Measurements from ENCODE around the gene SUPT6H.

SUPT6H gene

DNA sequence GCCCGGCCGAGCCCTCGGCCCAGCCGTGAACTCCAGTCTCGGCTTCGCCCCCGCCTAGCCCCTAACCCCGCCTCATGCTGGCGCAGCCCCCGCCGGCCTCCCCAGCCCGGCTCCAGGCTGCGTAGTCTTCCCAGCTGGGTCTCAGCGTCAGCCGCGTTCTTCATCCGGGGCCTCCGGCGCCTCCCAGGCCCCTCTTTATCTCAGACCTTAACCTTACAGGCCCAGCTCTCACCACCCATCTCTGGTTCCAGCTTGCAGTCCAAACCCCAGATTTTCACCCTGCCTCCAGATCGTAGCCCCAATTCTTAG is 49.7 kb downstream of the SUPT6H start, which contains the start of gene PROCA1:
Gene PROCA1, minus strand, starts transcription at position 166 of the 309 bp plus-strand sequence. CDS start 228 bp downstream, outside the sequence.
- TF ChIP-seq, protein P1, sequence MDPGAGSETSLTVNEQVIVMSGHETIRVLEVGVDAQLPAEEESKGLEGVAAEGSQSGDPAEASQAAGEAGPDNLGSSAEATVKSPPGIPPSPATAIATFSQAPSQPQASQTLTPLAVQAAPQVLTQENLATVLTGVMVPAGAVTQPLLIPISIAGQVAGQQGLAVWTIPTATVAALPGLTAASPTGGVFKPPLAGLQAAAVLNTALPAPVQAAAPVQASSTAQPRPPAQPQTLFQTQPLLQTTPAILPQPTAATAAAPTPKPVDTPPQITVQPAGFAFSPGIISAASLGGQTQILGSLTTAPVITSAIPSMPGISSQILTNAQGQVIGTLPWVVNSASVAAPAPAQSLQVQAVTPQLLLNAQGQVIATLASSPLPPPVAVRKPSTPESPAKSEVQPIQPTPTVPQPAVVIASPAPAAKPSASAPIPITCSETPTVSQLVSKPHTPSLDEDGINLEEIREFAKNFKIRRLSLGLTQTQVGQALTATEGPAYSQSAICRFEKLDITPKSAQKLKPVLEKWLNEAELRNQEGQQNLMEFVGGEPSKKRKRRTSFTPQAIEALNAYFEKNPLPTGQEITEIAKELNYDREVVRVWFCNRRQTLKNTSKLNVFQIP (CRISPR knock-in tag; IDR thresholded peaks at IDR 0.05; ENCODE audit: borderline replicate concordance, low read depth): no peak
- no peak for TF ChIP-seq BACH2 (CRISPR knock-in tag; IDR thresholded peaks at IDR 0.05; ENCODE audit: borderline replicate concordance)
- TF ChIP-seq, protein P2, sequence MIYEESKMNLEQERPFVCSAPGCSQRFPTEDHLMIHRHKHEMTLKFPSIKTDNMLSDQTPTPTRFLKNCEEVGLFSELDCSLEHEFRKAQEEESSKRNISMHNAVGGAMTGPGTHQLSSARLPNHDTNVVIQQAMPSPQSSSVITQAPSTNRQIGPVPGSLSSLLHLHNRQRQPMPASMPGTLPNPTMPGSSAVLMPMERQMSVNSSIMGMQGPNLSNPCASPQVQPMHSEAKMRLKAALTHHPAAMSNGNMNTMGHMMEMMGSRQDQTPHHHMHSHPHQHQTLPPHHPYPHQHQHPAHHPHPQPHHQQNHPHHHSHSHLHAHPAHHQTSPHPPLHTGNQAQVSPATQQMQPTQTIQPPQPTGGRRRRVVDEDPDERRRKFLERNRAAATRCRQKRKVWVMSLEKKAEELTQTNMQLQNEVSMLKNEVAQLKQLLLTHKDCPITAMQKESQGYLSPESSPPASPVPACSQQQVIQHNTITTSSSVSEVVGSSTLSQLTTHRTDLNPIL (CRISPR knock-in tag; IDR thresholded peaks at IDR 0.05; ENCODE audit: low read depth): no peak
- TF ChIP-seq RARB (CRISPR knock-in tag; IDR thresholded peaks at IDR 0.05): no peak
- no peak for TF ChIP-seq CSRNP3 (CRISPR knock-in tag; IDR thresholded peaks at IDR 0.05)
- TF ChIP-seq ARNTL (CRISPR knock-in tag; IDR thresholded peaks at IDR 0.05; ENCODE audit: borderline replicate concordance, low read depth): no peak
- TF ChIP-seq OSR1 (CRISPR knock-in tag; IDR thresholded peaks at IDR 0.05): no peak
- no peak for TF ChIP-seq ZNF8 (CRISPR knock-in tag; IDR thresholded peaks at IDR 0.05)
- no peak for TF ChIP-seq TOX (CRISPR knock-in tag; IDR thresholded peaks at IDR 0.05; ENCODE audit: borderline replicate concordance)
- TF ChIP-seq, protein P3, sequence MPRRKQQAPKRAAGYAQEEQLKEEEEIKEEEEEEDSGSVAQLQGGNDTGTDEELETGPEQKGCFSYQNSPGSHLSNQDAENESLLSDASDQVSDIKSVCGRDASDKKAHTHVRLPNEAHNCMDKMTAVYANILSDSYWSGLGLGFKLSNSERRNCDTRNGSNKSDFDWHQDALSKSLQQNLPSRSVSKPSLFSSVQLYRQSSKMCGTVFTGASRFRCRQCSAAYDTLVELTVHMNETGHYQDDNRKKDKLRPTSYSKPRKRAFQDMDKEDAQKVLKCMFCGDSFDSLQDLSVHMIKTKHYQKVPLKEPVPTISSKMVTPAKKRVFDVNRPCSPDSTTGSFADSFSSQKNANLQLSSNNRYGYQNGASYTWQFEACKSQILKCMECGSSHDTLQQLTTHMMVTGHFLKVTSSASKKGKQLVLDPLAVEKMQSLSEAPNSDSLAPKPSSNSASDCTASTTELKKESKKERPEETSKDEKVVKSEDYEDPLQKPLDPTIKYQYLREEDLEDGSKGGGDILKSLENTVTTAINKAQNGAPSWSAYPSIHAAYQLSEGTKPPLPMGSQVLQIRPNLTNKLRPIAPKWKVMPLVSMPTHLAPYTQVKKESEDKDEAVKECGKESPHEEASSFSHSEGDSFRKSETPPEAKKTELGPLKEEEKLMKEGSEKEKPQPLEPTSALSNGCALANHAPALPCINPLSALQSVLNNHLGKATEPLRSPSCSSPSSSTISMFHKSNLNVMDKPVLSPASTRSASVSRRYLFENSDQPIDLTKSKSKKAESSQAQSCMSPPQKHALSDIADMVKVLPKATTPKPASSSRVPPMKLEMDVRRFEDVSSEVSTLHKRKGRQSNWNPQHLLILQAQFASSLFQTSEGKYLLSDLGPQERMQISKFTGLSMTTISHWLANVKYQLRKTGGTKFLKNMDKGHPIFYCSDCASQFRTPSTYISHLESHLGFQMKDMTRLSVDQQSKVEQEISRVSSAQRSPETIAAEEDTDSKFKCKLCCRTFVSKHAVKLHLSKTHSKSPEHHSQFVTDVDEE (CRISPR knock-in tag; IDR thresholded peaks at IDR 0.05): no peak
- no peak for TF ChIP-seq ZC3H10 (CRISPR knock-in tag; IDR thresholded peaks at IDR 0.05)
- no peak for TF ChIP-seq ESRRG (CRISPR knock-in tag; IDR thresholded peaks at IDR 0.05)
- TF ChIP-seq ZNF70 (CRISPR knock-in tag; IDR thresholded peaks at IDR 0.05): no peak
- no peak for TF ChIP-seq ZFP30 (CRISPR knock-in tag; IDR thresholded peaks at IDR 0.05)
- TF ChIP-seq ISL1 (CRISPR knock-in tag; IDR thresholded peaks at IDR 0.05): no peak
- TF ChIP-seq CSDC2 (CRISPR knock-in tag; IDR thresholded peaks at IDR 0.05): no peak
- no peak for TF ChIP-seq PPARA (CRISPR knock-in tag; IDR thresholded peaks at IDR 0.05; ENCODE audit: borderline replicate concordance)
- TF ChIP-seq, protein P4, sequence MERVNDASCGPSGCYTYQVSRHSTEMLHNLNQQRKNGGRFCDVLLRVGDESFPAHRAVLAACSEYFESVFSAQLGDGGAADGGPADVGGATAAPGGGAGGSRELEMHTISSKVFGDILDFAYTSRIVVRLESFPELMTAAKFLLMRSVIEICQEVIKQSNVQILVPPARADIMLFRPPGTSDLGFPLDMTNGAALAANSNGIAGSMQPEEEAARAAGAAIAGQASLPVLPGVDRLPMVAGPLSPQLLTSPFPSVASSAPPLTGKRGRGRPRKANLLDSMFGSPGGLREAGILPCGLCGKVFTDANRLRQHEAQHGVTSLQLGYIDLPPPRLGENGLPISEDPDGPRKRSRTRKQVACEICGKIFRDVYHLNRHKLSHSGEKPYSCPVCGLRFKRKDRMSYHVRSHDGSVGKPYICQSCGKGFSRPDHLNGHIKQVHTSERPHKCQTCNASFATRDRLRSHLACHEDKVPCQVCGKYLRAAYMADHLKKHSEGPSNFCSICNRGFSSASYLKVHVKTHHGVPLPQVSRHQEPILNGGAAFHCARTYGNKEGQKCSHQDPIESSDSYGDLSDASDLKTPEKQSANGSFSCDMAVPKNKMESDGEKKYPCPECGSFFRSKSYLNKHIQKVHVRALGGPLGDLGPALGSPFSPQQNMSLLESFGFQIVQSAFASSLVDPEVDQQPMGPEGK (CRISPR knock-in tag; IDR thresholded peaks at IDR 0.05; ENCODE audit: borderline replicate concordance): no peak
- no peak for ATAC-seq

- ATAC-seq: no peak
- TF ChIP-seq, protein P2 (CRISPR knock-in tag; IDR thresholded peaks at IDR 0.05; ENCODE audit: low read depth): no peak
- TF ChIP-seq ZFP3 (CRISPR knock-in tag; IDR thresholded peaks at IDR 0.05) (no peak), ARNTL (CRISPR knock-in tag; IDR thresholded peaks at IDR 0.05; ENCODE audit: borderline replicate concordance, low read depth) (no peak), TCF4 (CRISPR knock-in tag; IDR thresholded peaks at IDR 0.05; ENCODE audit: borderline replicate concordance) (no peak), ZNF8 (CRISPR knock-in tag; IDR thresholded peaks at IDR 0.05) (no peak), ISL1 (CRISPR knock-in tag; IDR thresholded peaks at IDR 0.05) (no peak), GLIS3 (CRISPR knock-in tag; IDR thresholded peaks at IDR 0.05) (no peak), ZNF70 (CRISPR knock-in tag; IDR thresholded peaks at IDR 0.05) (no peak), BACH2 (CRISPR knock-in tag; IDR thresholded peaks at IDR 0.05; ENCODE audit: borderline replicate concordance) (no peak), OSR1 (CRISPR knock-in tag; IDR thresholded peaks at IDR 0.05) (no peak), ZNF565 (CRISPR knock-in tag; conservative IDR thresholded peaks at IDR 0.05; ENCODE audit: low read depth) (no peak), CSRNP3 (CRISPR knock-in tag; IDR thresholded peaks at IDR 0.05) (no peak), TOX (CRISPR knock-in tag; IDR thresholded peaks at IDR 0.05; ENCODE audit: borderline replicate concordance) (no peak), SNAI2 (CRISPR knock-in tag; IDR thresholded peaks at IDR 0.05) (no peak)
- TF ChIP-seq, protein P4 (CRISPR knock-in tag; IDR thresholded peaks at IDR 0.05; ENCODE audit: borderline replicate concordance): no peak
Observed at GRCh38 chr17:28712032-28712704, 50.2 kb downstream of the SUPT6H start.
